Epithelial cell of proximal tubule (primary cell): ENCODE data around the gene SMR3B. TPM values are rescaled to one million over a fixed set of nuclear protein-coding genes. Genes with fewer than 3 reads are reported as not detected.

ENCODE experiments used
- DNase-seq: peaks from one replicate; pipeline ENCODE4 v3.0.0-alpha.2; 2011; ENCODE audit warnings: low read depth
- H3K4me3 ChIP-seq: 2 replicates; pipeline ENCODE4 v1.5.1; 2011; ENCODE audit warnings: low read depth, mild to moderate bottlenecking, low read length
- total RNA-seq: library from RNA; depleted of rRNA; stranded (reverse); fragments of >200 nt; gene quantifications from 2 replicates; pipeline ENCODE4 v1.2.3, GENCODE V29; 2015
- TF ChIP-seq, protein P1 (sequence below): conservative IDR thresholded peaks from 2 replicates; pipeline ENCODE4 v1.5.1; 2012; ENCODE audit warnings: low read depth, mild to moderate bottlenecking, low read length

SMR3B gene
- total RNA-seq, 1 donor from 2014 or later: not detected

- no peak overlapping the region for H3K4me3 ChIP-seq
- TF ChIP-seq, protein P1, sequence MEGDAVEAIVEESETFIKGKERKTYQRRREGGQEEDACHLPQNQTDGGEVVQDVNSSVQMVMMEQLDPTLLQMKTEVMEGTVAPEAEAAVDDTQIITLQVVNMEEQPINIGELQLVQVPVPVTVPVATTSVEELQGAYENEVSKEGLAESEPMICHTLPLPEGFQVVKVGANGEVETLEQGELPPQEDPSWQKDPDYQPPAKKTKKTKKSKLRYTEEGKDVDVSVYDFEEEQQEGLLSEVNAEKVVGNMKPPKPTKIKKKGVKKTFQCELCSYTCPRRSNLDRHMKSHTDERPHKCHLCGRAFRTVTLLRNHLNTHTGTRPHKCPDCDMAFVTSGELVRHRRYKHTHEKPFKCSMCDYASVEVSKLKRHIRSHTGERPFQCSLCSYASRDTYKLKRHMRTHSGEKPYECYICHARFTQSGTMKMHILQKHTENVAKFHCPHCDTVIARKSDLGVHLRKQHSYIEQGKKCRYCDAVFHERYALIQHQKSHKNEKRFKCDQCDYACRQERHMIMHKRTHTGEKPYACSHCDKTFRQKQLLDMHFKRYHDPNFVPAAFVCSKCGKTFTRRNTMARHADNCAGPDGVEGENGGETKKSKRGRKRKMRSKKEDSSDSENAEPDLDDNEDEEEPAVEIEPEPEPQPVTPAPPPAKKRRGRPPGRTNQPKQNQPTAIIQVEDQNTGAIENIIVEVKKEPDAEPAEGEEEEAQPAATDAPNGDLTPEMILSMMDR: no peak
- DNase-seq: no peak
Observed at GRCh38 chr4:70364002-70364401, 18.9 kb upstream of the SMR3B start.

DNA sequence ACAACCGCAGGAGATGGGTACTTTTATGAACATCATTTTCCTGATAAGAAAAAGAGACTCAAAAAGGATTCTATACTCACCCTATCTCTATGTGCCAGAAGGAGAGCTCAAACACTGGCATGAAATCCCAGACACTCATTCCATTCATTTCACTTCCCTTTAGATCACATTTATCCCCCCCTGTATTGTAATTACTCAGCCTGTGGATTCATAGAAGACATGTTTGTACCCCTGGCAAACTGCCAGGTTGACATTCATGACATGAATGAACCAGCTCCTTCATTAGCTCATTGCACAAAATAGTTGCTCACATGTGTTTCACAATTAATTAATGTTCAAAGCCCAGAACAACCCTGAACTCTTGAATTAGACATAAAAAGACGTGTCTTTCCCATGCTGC, 17.5 kb upstream of the SMR3B start:
- DNase-seq: no peak
- TF ChIP-seq, protein P1: no peak
- no peak overlapping the region for H3K4me3 ChIP-seq

- DNase-seq: no peak
- no peak overlapping the region for H3K4me3 ChIP-seq
- TF ChIP-seq, protein P1: no peak
Observed at GRCh38 chr4:70367813-70368212, 15.1 kb upstream of the SMR3B start.

DNA sequence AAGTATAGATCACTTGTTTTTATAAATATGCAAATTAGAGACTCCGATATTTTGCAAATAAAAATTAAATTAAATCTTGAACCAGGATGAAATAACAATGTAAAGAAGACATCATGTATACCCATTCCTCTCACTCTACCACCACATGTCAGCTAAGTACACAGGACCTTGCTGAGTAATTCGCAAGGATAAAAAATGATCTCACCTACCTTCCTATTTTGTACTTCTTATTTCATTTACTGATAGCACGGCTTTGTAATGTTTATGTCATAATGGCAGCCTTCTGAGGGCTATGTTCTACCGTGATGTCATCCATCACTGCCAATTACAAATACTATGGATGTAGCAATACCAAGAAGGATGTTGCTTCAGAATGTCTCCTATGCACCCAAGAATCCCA, 10.9 kb upstream of the SMR3B start:
- TF ChIP-seq, protein P1: no peak
- H3K4me3 ChIP-seq: no peak overlapping the region
- no peak for DNase-seq

- H3K4me3 ChIP-seq: no peak overlapping the region
- no peak for DNase-seq
- TF ChIP-seq, protein P1: no peak
Observed at GRCh38 chr4:70372760-70373159, 10.2 kb upstream of the SMR3B start.

DNA sequence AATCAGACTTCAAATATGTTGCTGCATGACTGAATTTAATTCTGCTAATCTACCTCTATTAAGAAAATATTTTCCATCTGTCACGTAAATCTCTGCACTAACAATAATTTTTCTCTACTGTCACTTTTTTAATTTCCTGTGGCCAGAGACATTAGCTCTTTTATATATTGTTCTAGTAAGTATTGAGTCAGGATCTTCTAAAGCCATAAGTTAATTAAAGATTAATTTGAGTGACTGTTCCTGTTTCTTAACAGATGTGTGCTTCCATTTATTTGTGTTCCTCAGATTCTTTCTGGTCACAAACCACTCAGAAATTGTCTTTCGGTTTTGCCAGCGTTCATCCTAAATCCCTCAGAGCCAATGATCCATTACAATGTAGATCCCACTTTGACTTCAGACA, 2.4 kb upstream of the SMR3B start:
- DNase-seq: no peak
- H3K4me3 ChIP-seq: no peak overlapping the region
- TF ChIP-seq, protein P1: no peak

GRCh38 chr4:70392057-70392776, 9.3 kb downstream of the SMR3B start:
- TF ChIP-seq, protein P1: no peak
- no peak for DNase-seq
- no peak overlapping the region for H3K4me3 ChIP-seq
